Natural killer cell (primary cell): ENCODE results near the gene ADAM17. TPM values are rescaled to one million over a fixed set of nuclear protein-coding genes. Genes with fewer than 3 reads are reported as not detected.
A peak's percentile ranks its signal among the peaks of the same experiment; 100 is the strongest.

Experiments
- ATAC-seq, 3 donors: fragments of 150-1000 bp in 2 of 3; fragments of 200-7000 bp in 1 of 3; cut with Tn5 transposase; 1 replicate in 1 of 3; 2 replicates in 2 of 3; pipeline ENCODE4 v1.10.0; 2021; ENCODE audit warnings: mild to moderate bottlenecking in 2 of 3, moderate library complexity in 2 of 3
- DNase-seq, 2 donors: peaks; one replicate each; pipeline versions ENCODE4 v3.0.0 to v3.0.0-alpha.2; 2013 to 2021; ENCODE audit warnings: mixed read lengths in 1 of 2
- H3K27ac ChIP-seq: one replicate; pipeline ENCODE4 v1.5.1; 2013; ENCODE audit warnings: mild to moderate bottlenecking, low read length
- H3K27me3 ChIP-seq: one replicate; pipeline ENCODE4 v1.6.1; 2013; ENCODE audit warnings: low read length; ENCODE audit not compliant: control insufficient read depth, insufficient read depth
- H3K36me3 ChIP-seq: one replicate; pipeline ENCODE4 v1.6.1; 2013; ENCODE audit warnings: low read length; ENCODE audit not compliant: control insufficient read depth, insufficient read depth
- H3K4me1 ChIP-seq: one replicate; pipeline ENCODE4 v1.6.1; 2013; ENCODE audit warnings: low read length; ENCODE audit not compliant: control insufficient read depth, insufficient read depth
- H3K4me3 ChIP-seq: one replicate; pipeline ENCODE4 v1.5.1; 2013; ENCODE audit warnings: low read length
- H3K9me3 ChIP-seq: one replicate; pipeline ENCODE4 v1.6.1; 2013; ENCODE audit warnings: low read length; ENCODE audit not compliant: control insufficient read depth, insufficient read depth
- H3K27ac Mint-ChIP-seq, 2 donors: one replicate each; pipeline ENCODE4 v1.8.0; 2022; ENCODE audit warnings: mild to moderate bottlenecking in 2 of 2, mixed read lengths in 2 of 2, moderate library complexity in 1 of 2
- H3K27me3 Mint-ChIP-seq, 2 donors: one replicate each; pipeline ENCODE4 v1.8.0; 2022; ENCODE audit warnings: low read depth in 2 of 2, mixed read lengths in 2 of 2
- H3K36me3 Mint-ChIP-seq: one replicate; pipeline ENCODE4 v1.8.0; 2022; ENCODE audit warnings: mixed read lengths
- H3K4me1 Mint-ChIP-seq, 2 donors: one replicate each; pipeline ENCODE4 v1.8.0; 2022; ENCODE audit warnings: mixed read lengths in 2 of 2
- H3K4me3 Mint-ChIP-seq: one replicate; pipeline ENCODE4 v1.8.0; 2022; ENCODE audit warnings: mild to moderate bottlenecking, moderate library complexity, mixed read lengths
- H3K9me3 Mint-ChIP-seq, 2 donors: one replicate each; pipeline ENCODE4 v1.8.0; 2022; ENCODE audit warnings: mixed read lengths in 2 of 2
- WGBS: methylation state at CpG from one replicate; pipeline ENCODE4 v1.1.7; 2013; ENCODE audit warnings: missing lambda C conversion rate; ENCODE audit not compliant: insufficient coverage; 5-methylcytosine and 5-hydroxymethylcytosine counted together
- intact Hi-C: fragments of 100-400 bp; cut with micrococcal nuclease; formaldehyde crosslinking; loops from one replicate; pipeline ENCODE4 v1.14.2; 2022
- total RNA-seq, 4 donors: library from RNA; stranded (reverse); fragments of 120-200 nt in 1 of 4; gene quantifications; one replicate each; pipeline versions ENCODE4 v1.2.3 to v1.2.4, GENCODE V29; 2013 to 2022
- TF ChIP-seq, protein P1 (sequence below): fragments of 200-600 bp; IDR thresholded peaks from one replicate; pipeline ENCODE4 v1.8.0; 2022; ENCODE audit warnings: antibody characterized with exemption

The ADAM17 gene
- total RNA-seq, 3 donors from 2014 or later (not counting 1 experiment from before 2014, with no cell fraction given), result 44.0 to 53.8 (median 46.8) TPM

DNA sequence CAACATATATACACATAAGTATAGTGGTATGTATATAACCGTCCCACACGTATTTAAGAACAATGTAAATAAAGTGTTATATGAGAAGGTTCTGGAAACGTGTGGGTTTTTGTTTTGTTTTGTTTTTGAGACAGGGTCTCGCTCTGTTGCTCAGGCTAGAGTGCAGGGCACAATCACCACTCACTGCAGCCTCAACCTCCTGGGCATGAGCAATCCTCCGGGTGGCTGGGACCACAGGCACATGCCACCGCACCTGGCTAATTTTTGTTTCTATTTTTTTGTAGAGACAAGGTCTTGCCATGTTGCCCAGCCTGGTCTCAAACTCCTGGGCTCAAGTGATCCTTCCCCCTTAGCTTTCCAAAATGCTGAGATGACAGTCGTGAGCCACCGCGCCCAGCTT, 6.2 kb downstream of the ADAM17 start:
- Mint-ChIP-seq H3K4me3 (no peak overlapping the region), H3K4me1 (peaks cover 70 to 74% of the 10 kb centered on the region in 2 donors), H3K9me3 (no peaks in the 10 kb centered on the region), H3K27me3 (no peaks in the 10 kb centered on the region), H3K27ac (peak overlapping the region; percentile 40 to 83), H3K36me3 (no peaks in the 10 kb centered on the region)
- ATAC-seq (no peak), DNase-seq (no peak)
- Histone ChIP-seq H3K36me3 (no peaks in the 10 kb centered on the region), H3K27me3 (no peaks in the 10 kb centered on the region), H3K27ac (peak overlapping the region; percentile 78), H3K9me3 (no peaks in the 10 kb centered on the region), H3K4me1 (peaks cover 35% of the 10 kb centered on the region), H3K4me3 (no peak overlapping the region)
- intact Hi-C loops, result no loop called here
- TF ChIP-seq, protein P1, sequence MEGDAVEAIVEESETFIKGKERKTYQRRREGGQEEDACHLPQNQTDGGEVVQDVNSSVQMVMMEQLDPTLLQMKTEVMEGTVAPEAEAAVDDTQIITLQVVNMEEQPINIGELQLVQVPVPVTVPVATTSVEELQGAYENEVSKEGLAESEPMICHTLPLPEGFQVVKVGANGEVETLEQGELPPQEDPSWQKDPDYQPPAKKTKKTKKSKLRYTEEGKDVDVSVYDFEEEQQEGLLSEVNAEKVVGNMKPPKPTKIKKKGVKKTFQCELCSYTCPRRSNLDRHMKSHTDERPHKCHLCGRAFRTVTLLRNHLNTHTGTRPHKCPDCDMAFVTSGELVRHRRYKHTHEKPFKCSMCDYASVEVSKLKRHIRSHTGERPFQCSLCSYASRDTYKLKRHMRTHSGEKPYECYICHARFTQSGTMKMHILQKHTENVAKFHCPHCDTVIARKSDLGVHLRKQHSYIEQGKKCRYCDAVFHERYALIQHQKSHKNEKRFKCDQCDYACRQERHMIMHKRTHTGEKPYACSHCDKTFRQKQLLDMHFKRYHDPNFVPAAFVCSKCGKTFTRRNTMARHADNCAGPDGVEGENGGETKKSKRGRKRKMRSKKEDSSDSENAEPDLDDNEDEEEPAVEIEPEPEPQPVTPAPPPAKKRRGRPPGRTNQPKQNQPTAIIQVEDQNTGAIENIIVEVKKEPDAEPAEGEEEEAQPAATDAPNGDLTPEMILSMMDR, result no peak
- WGBS, result 79% methylated on average over 7 of the region's 9 CpGs

DNA sequence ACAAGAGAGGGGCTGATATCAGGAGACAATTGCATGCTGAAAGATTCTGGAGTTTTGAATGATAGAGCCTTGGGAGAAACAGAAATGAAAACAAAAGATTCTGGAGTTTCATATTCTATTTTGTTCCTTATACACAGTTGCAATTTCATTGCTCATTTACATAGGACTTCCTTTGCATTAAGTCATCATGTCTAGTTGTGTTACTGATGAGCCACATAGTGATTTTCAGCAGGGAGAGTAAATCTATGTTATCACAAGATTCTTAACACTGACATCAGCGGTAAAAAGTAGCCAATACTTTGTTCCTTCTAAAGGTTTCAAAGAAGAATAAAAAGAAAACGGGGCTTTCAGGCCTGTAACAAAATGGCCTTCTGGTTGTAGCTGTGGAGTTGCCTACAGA, 7.1 kb downstream of the ADAM17 start:
- Mint-ChIP-seq H3K4me3 (peak overlapping the region; percentile 77), H3K36me3 (no peaks in the 10 kb centered on the region), H3K27me3 (no peaks in the 10 kb centered on the region), H3K27ac (peak overlapping the region; percentile 83 to 96), H3K9me3 (no peaks in the 10 kb centered on the region), H3K4me1 (peaks cover 67 to 73% of the 10 kb centered on the region in 2 donors)
- TF ChIP-seq, protein P1, result no peak
- no peaks in the 10 kb centered on the region for H3K36me3 ChIP-seq
- peak; percentile 69 to 74 (median 71) for ATAC-seq
- WGBS, result 38% methylated on average over 1 of the region's 2 CpGs
- peak in 1 of 2 donors; percentile 35 for DNase-seq
- no peaks in the 10 kb centered on the region for H3K9me3 ChIP-seq
- H3K27me3 ChIP-seq, result no peaks in the 10 kb centered on the region
- H3K4me3 ChIP-seq, result no peak overlapping the region
- intact Hi-C loops, result no loop called here
- peak overlapping the region; percentile 78 for H3K27ac ChIP-seq
- peaks cover 38% of the 10 kb centered on the region for H3K4me1 ChIP-seq

GRCh38 chr2:9547262-9547991, 8.2 kb downstream of the ADAM17 start:
- Mint-ChIP-seq H3K4me3 (peak overlapping the region; percentile 30), H3K9me3 (no peaks in the 10 kb centered on the region), H3K27ac (peak overlapping the region; percentile 83 to 96), H3K36me3 (no peaks in the 10 kb centered on the region), H3K4me1 (peaks cover 61 to 68% of the 10 kb centered on the region in 2 donors), H3K27me3 (no peaks in the 10 kb centered on the region)
- Histone ChIP-seq H3K27me3 (no peaks in the 10 kb centered on the region), H3K4me1 (peaks cover 35% of the 10 kb centered on the region), H3K9me3 (no peaks in the 10 kb centered on the region), H3K27ac (peak overlapping the region; percentile 78), H3K4me3 (no peak overlapping the region), H3K36me3 (no peaks in the 10 kb centered on the region)
- ATAC-seq (no peak), DNase-seq (no peak)
- 83% methylated on average over 3 of the region's 5 CpGs for WGBS
- intact Hi-C loops, result no loop called here
- TF ChIP-seq, protein P1, result no peak

DNA sequence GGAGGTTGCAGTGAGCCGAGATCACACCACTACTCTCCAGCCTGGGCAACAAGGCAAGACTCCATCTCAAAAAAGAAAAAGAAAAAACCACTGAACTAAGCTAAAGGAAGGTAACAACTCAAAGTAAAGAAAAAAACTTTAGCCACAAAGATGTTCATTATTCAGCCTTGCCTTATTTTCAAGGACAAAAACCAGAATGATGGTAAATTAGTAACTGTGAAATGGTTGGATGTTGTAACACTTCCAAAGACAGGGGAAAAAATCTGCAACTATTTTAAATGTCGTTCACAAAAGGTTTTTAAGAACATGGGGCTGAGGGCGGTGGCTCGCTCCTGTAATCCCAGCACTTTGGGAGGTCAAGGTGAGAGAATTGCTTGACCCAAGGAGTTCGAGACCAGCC, 10.1 kb downstream of the ADAM17 start:
- Histone ChIP-seq H3K27ac (no peak overlapping the region), H3K36me3 (peaks cover 3% of the 10 kb centered on the region), H3K27me3 (no peaks in the 10 kb centered on the region), H3K4me3 (no peak overlapping the region), H3K9me3 (no peaks in the 10 kb centered on the region), H3K4me1 (peaks cover 35% of the 10 kb centered on the region)
- Mint-ChIP-seq H3K4me3 (no peak overlapping the region), H3K27ac (peak overlapping the region in 1 of 2 donors; percentile 49), H3K9me3 (no peaks in the 10 kb centered on the region), H3K27me3 (no peaks in the 10 kb centered on the region), H3K4me1 (peaks cover 50 to 54% of the 10 kb centered on the region in 2 donors), H3K36me3 (no peaks in the 10 kb centered on the region)
- DNase-seq (no peak), ATAC-seq (no peak)
- TF ChIP-seq, protein P1, result no peak
- intact Hi-C loops, result no loop called here
- WGBS, result 95% methylated on average over 5 of the region's 5 CpGs
